HepG2 (cell line): ENCODE data around the gene SHANK2. TPM values are rescaled to one million over a fixed set of nuclear protein-coding genes. Genes with fewer than 3 reads are reported as not detected.

Experiments used
- ELF4 ChIP-seq: sonication (generic); formaldehyde crosslinking; IDR thresholded peaks from 2 replicates; pipeline ENCODE4 v1.5.0; 2020; ENCODE audit warnings: missing genetic modification reagents, mild to moderate bottlenecking, moderate library complexity, borderline replicate concordance
- HCFC1 ChIP-seq: fragments of 150-350 bp; IDR thresholded peaks from 2 replicates; pipeline ENCODE4 v1.6.1; 2014; ENCODE audit warnings: low read depth, low read length
- KLF6 ChIP-seq: IDR thresholded peaks from 2 replicates; pipeline ENCODE4 v1.8.0; 2016; ENCODE audit warnings: missing biosample characterization, missing genetic modification reagents
- NFE2L2 ChIP-seq: fragments of 150-350 bp; IDR thresholded peaks from 2 replicates; pipeline ENCODE4 v1.6.1; 2014; ENCODE audit warnings: low read length
- SMAD3 ChIP-seq: sonication (generic); formaldehyde crosslinking; IDR thresholded peaks from 2 replicates; pipeline ENCODE4 v1.4.0; 2020; ENCODE audit warnings: missing genetic modification reagents
- TFDP1 ChIP-seq: IDR thresholded peaks from 2 replicates; pipeline ENCODE4 v1.6.1; 2016; ENCODE audit warnings: missing compliant biosample characterization, missing genetic modification reagents, borderline replicate concordance
- USF2 ChIP-seq, 2 experiments: sonication (generic) in 1 of 2; formaldehyde crosslinking in 1 of 2; IDR thresholded peaks; 2 replicates each; pipeline versions ENCODE4 v1.5.1 to v1.6.1; 2011 to 2020; ENCODE audit warnings: borderline replicate concordance in 1 of 2, low read depth in 1 of 2, low read length in 1 of 2, mild to moderate bottlenecking in 1 of 2, missing genetic modification reagents in 1 of 2, moderate library complexity in 1 of 2
- ZFX ChIP-seq: sonication (generic); formaldehyde crosslinking; IDR thresholded peaks from 2 replicates; pipeline ENCODE4 v1.4.0; 2020; ENCODE audit warnings: mild to moderate bottlenecking, low read depth, missing genetic modification reagents, moderate library complexity
- ZHX2 ChIP-seq, 2 experiments: sonication (generic) in 1 of 2; formaldehyde crosslinking in 1 of 2; IDR thresholded peaks; 2 replicates each; pipeline versions ENCODE4 v1.6.1 to v1.9.0; 2014 to 2022; ENCODE audit warnings: antibody characterized with exemption in 1 of 2, borderline replicate concordance in 1 of 2, inconsistent platforms in 1 of 2, low read depth in 1 of 2, missing genetic modification reagents in 1 of 2
- ZKSCAN5 ChIP-seq: sonication (generic); formaldehyde crosslinking; IDR thresholded peaks from 2 replicates; pipeline ENCODE4 v1.5.1; 2020; ENCODE audit warnings: mild to moderate bottlenecking, missing genetic modification reagents
- ZNF138 ChIP-seq: sonication (generic); formaldehyde crosslinking; IDR thresholded peaks from 2 replicates; pipeline ENCODE4 v1.5.0; 2020; ENCODE audit warnings: mild to moderate bottlenecking, low read depth, missing genetic modification reagents
- ZNF180 ChIP-seq: sonication (generic); formaldehyde crosslinking; IDR thresholded peaks from 2 replicates; pipeline ENCODE4 v1.4.0; 2020; ENCODE audit warnings: low read depth, missing genetic modification reagents, borderline replicate concordance
- ZNF264 ChIP-seq: sonication (generic); formaldehyde crosslinking; IDR thresholded peaks from 2 replicates; pipeline ENCODE4 v1.4.0; 2020; ENCODE audit warnings: missing genetic modification reagents
- ZNF446 ChIP-seq: sonication (generic); formaldehyde crosslinking; IDR thresholded peaks from 2 replicates; pipeline ENCODE4 v1.5.0; 2020; ENCODE audit warnings: mild to moderate bottlenecking, missing genetic modification reagents
- ZNF563 ChIP-seq: sonication (generic); formaldehyde crosslinking; IDR thresholded peaks from 2 replicates; pipeline ENCODE4 v1.8.0; 2022; ENCODE audit warnings: mild to moderate bottlenecking, moderate library complexity, missing genetic modification reagents
- ZNF597 ChIP-seq: sonication (generic); formaldehyde crosslinking; IDR thresholded peaks from 2 replicates; pipeline ENCODE4 v1.5.0; 2020; ENCODE audit warnings: missing genetic modification reagents
- ZNF670 ChIP-seq: sonication (generic); formaldehyde crosslinking; IDR thresholded peaks from 2 replicates; pipeline ENCODE4 v1.8.0; 2022; ENCODE audit warnings: mild to moderate bottlenecking, missing genetic modification reagents, borderline replicate concordance
- ZSCAN20 ChIP-seq: sonication (generic); formaldehyde crosslinking; IDR thresholded peaks from 2 replicates; pipeline ENCODE4 v1.4.0; 2020; ENCODE audit warnings: missing genetic modification reagents, mild to moderate bottlenecking, borderline replicate concordance
- polyA plus RNA-seq, 8 experiments: library from polyadenylated mRNA; depleted of rRNA in 3 of 8; stranded (reverse) in 7 of 8; unstranded in 1 of 8; fragments of >200 nt; fragmentation: Illumina TruSeq in 4 of 8; extraction: Trizol in 4 of 8; gene quantifications; 2 replicates each; pipeline versions ENCODE4 v1.2.1 to v1.2.3, GENCODE V29; 2011 to 2016; ENCODE audit warnings: low read depth in 4 of 8, missing spikeins in 1 of 8, mixed read lengths in 1 of 8; ENCODE audit not compliant: insufficient read depth in 1 of 8
- total RNA-seq, 5 experiments: library from RNA; depleted of rRNA; stranded (reverse); fragments of >200 nt; fragmentation: Illumina TruSeq; extraction: Trizol; gene quantifications; 2 replicates each; pipeline ENCODE4 v1.2.3, GENCODE V29; 2016; ENCODE audit warnings: low read depth in 1 of 5

The SHANK2 gene
- total and polyA plus RNA-seq, 2 of the 13 experiments (the other 11 are each of a cell fraction or from before 2014, with no cell fraction given), result 10.2 to 13.0 TPM

GRCh38 chr11:71240865-71241691, 11.3 kb downstream of the SHANK2 start (continued):
- TF ChIP-seq HCFC1, result no peak
- TF ChIP-seq ZKSCAN5 (CRISPR knock-in tag), result no peak
- peak; percentile 93 for TF ChIP-seq SMAD3 (CRISPR knock-in tag)
- peak; percentile 63 for TF ChIP-seq ZFX (CRISPR knock-in tag)
- TF ChIP-seq ELF4 (CRISPR knock-in tag), result 0 out of 2 replicates have a peak, but pooled peaks have one; percentile 44
- no peak for TF ChIP-seq USF2 (IDR thresholded peaks at IDR 0.05; ENCODE audit: low read depth, low read length)
- TF ChIP-seq USF2 (CRISPR knock-in tag; IDR thresholded peaks at IDR 0.05; ENCODE audit: borderline replicate concordance), result no peak
- peak; percentile 87 for TF ChIP-seq ZHX2 (IDR thresholded peaks at IDR 0.05; ENCODE audit: low read depth)
- no peak for TF ChIP-seq ZHX2 (CRISPR knock-in tag; IDR thresholded peaks at IDR 0.05; ENCODE audit: borderline replicate concordance)
- TF ChIP-seq TFDP1, result peak; percentile 88; the same call in 1 of the 2 replicates
- no peak for TF ChIP-seq ZNF180
- TF ChIP-seq KLF6 (CRISPR knock-in tag), result peak; percentile 49; the same call in 1 of the 2 replicates
- TF ChIP-seq ZSCAN20 (CRISPR knock-in tag), result peak; percentile 72; the same call in 1 of the 2 replicates
- TF ChIP-seq ZNF597 (CRISPR knock-in tag), result no peak
- TF ChIP-seq NFE2L2, result no peak
- no peak for TF ChIP-seq ZNF563
- no peak for TF ChIP-seq ZNF446 (CRISPR knock-in tag)
- TF ChIP-seq ZNF138, result no peak
- TF ChIP-seq ZNF670 (CRISPR knock-in tag), result peak; percentile 88
- TF ChIP-seq ZNF264 (CRISPR knock-in tag), result peak; percentile 88
